ENCODE measurements around the gene PHF21B.

Gene PHF21B

GRCh38 chr22:44880610-44881290 is 129.1 kb downstream of the PHF21B start:
- peaks cover 12% of the 10 kb centered on the region; the same call in 1 of the 2 replicates for H3K36me3 ChIP-seq (ENCODE audit: control insufficient read depth, insufficient read depth, low read length)
- no CpG with 5 or more reads among the region's 19 CpGs for WGBS (ENCODE audit: insufficient coverage, insufficient read length)
- no peaks in the 10 kb centered on the region for H3K4me1 ChIP-seq (ENCODE audit: control insufficient read depth, insufficient read depth, low read length)
- no peaks in the 10 kb centered on the region for H3K27me3 ChIP-seq (ENCODE audit: control insufficient read depth, insufficient read depth, low read length)
- peaks cover 3% of the 10 kb centered on the region; the same call in 1 of the 2 replicates for H3K9me3 ChIP-seq (ENCODE audit: control insufficient read depth, insufficient read depth, low read length)
- no peak overlapping the region for H3K27ac ChIP-seq (ENCODE audit: low read length)
- no peak for DNase-seq (ENCODE audit: low read depth, low spot score)
- no peak overlapping the region for H3K4me3 ChIP-seq (ENCODE audit: low read length)

GRCh38 chr22:44879301-44879680 is 130.5 kb downstream of the PHF21B start:
- Histone ChIP-seq H3K4me3 (ENCODE audit: low read length) (no peak overlapping the region), H3K36me3 (ENCODE audit: control insufficient read depth, insufficient read depth, low read length) (peaks cover 4% of the 10 kb centered on the region; the same call in 1 of the 2 replicates), H3K27ac (ENCODE audit: low read length) (no peak overlapping the region), H3K4me1 (ENCODE audit: control insufficient read depth, insufficient read depth, low read length) (no peaks in the 10 kb centered on the region), H3K27me3 (ENCODE audit: control insufficient read depth, insufficient read depth, low read length) (no peaks in the 10 kb centered on the region), H3K9me3 (ENCODE audit: control insufficient read depth, insufficient read depth, low read length) (peaks cover 3% of the 10 kb centered on the region; the same call in 1 of the 2 replicates)
- WGBS (ENCODE audit: insufficient coverage, insufficient read length), result no CpG with 5 or more reads among the region's 12 CpGs
- DNase-seq (ENCODE audit: low read depth, low spot score), result no peak

GRCh38 chr22:44878483-44879300 is 131.1 kb downstream of the PHF21B start:
- no peak overlapping the region for H3K27ac ChIP-seq (ENCODE audit: low read length)
- H3K4me3 ChIP-seq (ENCODE audit: low read length), result no peak overlapping the region
- no peak for DNase-seq (ENCODE audit: low read depth, low spot score)
- no peaks in the 10 kb centered on the region for H3K27me3 ChIP-seq (ENCODE audit: control insufficient read depth, insufficient read depth, low read length)
- peaks cover 4% of the 10 kb centered on the region; the same call in 1 of the 2 replicates for H3K36me3 ChIP-seq (ENCODE audit: control insufficient read depth, insufficient read depth, low read length)
- H3K9me3 ChIP-seq (ENCODE audit: control insufficient read depth, insufficient read depth, low read length), result peaks cover 3% of the 10 kb centered on the region; the same call in 1 of the 2 replicates
- no peaks in the 10 kb centered on the region for H3K4me1 ChIP-seq (ENCODE audit: control insufficient read depth, insufficient read depth, low read length)
- WGBS (ENCODE audit: insufficient coverage, insufficient read length), result no CpG with 5 or more reads among the region's 14 CpGs

- Histone ChIP-seq H3K9me3 (ENCODE audit: control insufficient read depth, insufficient read depth, low read length) (peaks cover 3% of the 10 kb centered on the region; the same call in 1 of the 2 replicates), H3K4me3 (ENCODE audit: low read length) (no peak overlapping the region), H3K36me3 (ENCODE audit: control insufficient read depth, insufficient read depth, low read length) (no peaks in the 10 kb centered on the region), H3K27ac (ENCODE audit: low read length) (no peak overlapping the region), H3K4me1 (ENCODE audit: control insufficient read depth, insufficient read depth, low read length) (no peaks in the 10 kb centered on the region), H3K27me3 (ENCODE audit: control insufficient read depth, insufficient read depth, low read length) (no peaks in the 10 kb centered on the region)
- WGBS (ENCODE audit: insufficient coverage, insufficient read length), result no CpG with 5 or more reads among the region's 4 CpGs
- no peak for DNase-seq (ENCODE audit: low read depth, low spot score)
Observed at GRCh38 chr22:44876921-44877320, 132.9 kb downstream of the PHF21B start.

GRCh38 chr22:44871782-44872181 is 138.0 kb downstream of the PHF21B start:
- no peak overlapping the region for H3K4me3 ChIP-seq (ENCODE audit: low read length)
- no peaks in the 10 kb centered on the region for H3K9me3 ChIP-seq (ENCODE audit: control insufficient read depth, insufficient read depth, low read length)
- DNase-seq (ENCODE audit: low read depth, low spot score), result no peak
- WGBS (ENCODE audit: insufficient coverage, insufficient read length), result no CpG with 5 or more reads among the region's 3 CpGs
- H3K4me1 ChIP-seq (ENCODE audit: control insufficient read depth, insufficient read depth, low read length), result no peaks in the 10 kb centered on the region; the same call in 1 of the 2 replicates
- no peaks in the 10 kb centered on the region for H3K27me3 ChIP-seq (ENCODE audit: control insufficient read depth, insufficient read depth, low read length)
- no peaks in the 10 kb centered on the region for H3K36me3 ChIP-seq (ENCODE audit: control insufficient read depth, insufficient read depth, low read length)
- no peak overlapping the region for H3K27ac ChIP-seq (ENCODE audit: low read length)

- no peaks in the 10 kb centered on the region for H3K36me3 ChIP-seq (ENCODE audit: control insufficient read depth, insufficient read depth, low read length)
- no CpG with 5 or more reads among the region's 5 CpGs for WGBS (ENCODE audit: insufficient coverage, insufficient read length)
- H3K27ac ChIP-seq (ENCODE audit: low read length), result no peak overlapping the region
- H3K27me3 ChIP-seq (ENCODE audit: control insufficient read depth, insufficient read depth, low read length), result no peaks in the 10 kb centered on the region
- H3K4me3 ChIP-seq (ENCODE audit: low read length), result no peak overlapping the region
- no peaks in the 10 kb centered on the region; the same call in 1 of the 2 replicates for H3K4me1 ChIP-seq (ENCODE audit: control insufficient read depth, insufficient read depth, low read length)
- DNase-seq (ENCODE audit: low read depth, low spot score), result no peak
- H3K9me3 ChIP-seq (ENCODE audit: control insufficient read depth, insufficient read depth, low read length), result no peaks in the 10 kb centered on the region
Observed at GRCh38 chr22:44870021-44870420, 139.8 kb downstream of the PHF21B start.

GRCh38 chr22:44869196-44869595 is 140.6 kb downstream of the PHF21B start:
- Histone ChIP-seq H3K4me3 (ENCODE audit: low read length) (no peak overlapping the region), H3K9me3 (ENCODE audit: control insufficient read depth, insufficient read depth, low read length) (no peaks in the 10 kb centered on the region), H3K4me1 (ENCODE audit: control insufficient read depth, insufficient read depth, low read length) (no peaks in the 10 kb centered on the region; the same call in 1 of the 2 replicates), H3K36me3 (ENCODE audit: control insufficient read depth, insufficient read depth, low read length) (no peaks in the 10 kb centered on the region), H3K27me3 (ENCODE audit: control insufficient read depth, insufficient read depth, low read length) (no peaks in the 10 kb centered on the region), H3K27ac (ENCODE audit: low read length) (no peak overlapping the region)
- WGBS (ENCODE audit: insufficient coverage, insufficient read length), result no CpG with 5 or more reads among the region's 7 CpGs
- DNase-seq (ENCODE audit: low read depth, low spot score), result no peak

GRCh38 chr22:44865193-44866057 is 144.4 kb downstream of the PHF21B start:
- Histone ChIP-seq H3K27ac (ENCODE audit: low read length) (no peak overlapping the region), H3K27me3 (ENCODE audit: control insufficient read depth, insufficient read depth, low read length) (no peaks in the 10 kb centered on the region), H3K4me3 (ENCODE audit: low read length) (no peak overlapping the region), H3K9me3 (ENCODE audit: control insufficient read depth, insufficient read depth, low read length) (no peaks in the 10 kb centered on the region), H3K36me3 (ENCODE audit: control insufficient read depth, insufficient read depth, low read length) (peaks cover 8% of the 10 kb centered on the region), H3K4me1 (ENCODE audit: control insufficient read depth, insufficient read depth, low read length) (no peaks in the 10 kb centered on the region; the same call in 1 of the 2 replicates)
- no peak for DNase-seq (ENCODE audit: low read depth, low spot score)
- no CpG with 5 or more reads among the region's 31 CpGs for WGBS (ENCODE audit: insufficient coverage, insufficient read length)

- no peaks in the 10 kb centered on the region for H3K9me3 ChIP-seq (ENCODE audit: control insufficient read depth, insufficient read depth, low read length)
- no CpG with 5 or more reads among the region's 19 CpGs for WGBS (ENCODE audit: insufficient coverage, insufficient read length)
- DNase-seq (ENCODE audit: low read depth, low spot score), result no peak
Observed at GRCh38 chr22:44862981-44863860, 146.6 kb downstream of the PHF21B start.

More at GRCh38 chr22:44862981-44863860, 146.6 kb downstream of the PHF21B start:
- Histone ChIP-seq H3K27me3 (ENCODE audit: control insufficient read depth, insufficient read depth, low read length) (no peaks in the 10 kb centered on the region), H3K36me3 (ENCODE audit: control insufficient read depth, insufficient read depth, low read length) (peaks cover 8% of the 10 kb centered on the region), H3K4me1 (ENCODE audit: control insufficient read depth, insufficient read depth, low read length) (no peaks in the 10 kb centered on the region; the same call in 1 of the 2 replicates), H3K27ac (ENCODE audit: low read length) (no peak overlapping the region), H3K4me3 (ENCODE audit: low read length) (no peak overlapping the region)

Data from iPS DF 6.9 (cell line).